HCT116 (cell line): ENCODE measurements around the gene LRRC52. TPM values are rescaled to one million over a fixed set of nuclear protein-coding genes. Genes with fewer than 3 reads are reported as not detected.

Experiments
- ATAC-seq: fragments of 200-7000 bp; cut with Tn5 transposase; 2 replicates; pipeline ENCODE4 v1.9.1; 2020; ENCODE audit warnings: mild to moderate bottlenecking, moderate library complexity
- BruUV-seq: library from RNA; stranded (reverse); fragments of 400-500 nt; replicated peaks from 2 replicates; lab custom pipeline; 2021; lab: Mats Ljungman, UMichigan
- CTCF ChIA-PET: fragments of 300-600 bp; sonication (Branson Sonifier 250); formaldehyde crosslinking; loops from one replicate; lab custom pipeline; 2021; ENCODE audit warnings: antibody characterized with exemption; lab: Charles Lee
- POLR2A ChIA-PET: fragments of 300-600, 350-600 bp; sonication (Branson Sonifier 250); formaldehyde crosslinking; loops from one replicate; lab custom pipeline; 2021; ENCODE audit warnings: antibody characterized with exemption; lab: Charles Lee
- RAD21 ChIA-PET, 2 experiments: fragments of 300-600 bp; sonication (Branson Sonifier 250); formaldehyde crosslinking; loops; one replicate each; lab custom pipeline; 2023; ENCODE audit warnings: low total read pairs in 2 of 2; ENCODE audit not compliant: uncharacterized antibody in 2 of 2, unreplicated experiment in 2 of 2, low non-redundant PET in 1 of 2; lab: Charles Lee
- DNase-seq: peaks from one replicate; pipeline ENCODE4 v3.0.0-alpha.2; 2010; ENCODE audit warnings: low read depth, low spot score
- H2AFZ ChIP-seq: fragments of 200-600 bp; shearing (Covaris generic), sonication (generic); 2 replicates; pipeline ENCODE4 v1.6.1; 2017; ENCODE audit warnings: low read depth, mixed run types, mixed read lengths, antibody characterized with exemption, low read length; ENCODE audit not compliant: poor library complexity, severe bottlenecking
- H3K27ac ChIP-seq: 2 replicates; pipeline ENCODE4 v1.5.1; 2012; ENCODE audit warnings: low read depth, low read length
- H3K27me3 ChIP-seq: fragments of 200-600 bp; sonication (generic); 2 replicates; pipeline ENCODE4 v1.6.1; 2016; ENCODE audit warnings: mixed run types, low read length, mixed read lengths; ENCODE audit not compliant: insufficient read depth
- H3K36me3 ChIP-seq, 2 experiments: fragments of 200-500 bp in 1 of 2; fragments of 200-600 bp in 1 of 2; sonication (Bioruptor generic) in 1 of 2; sonication (generic) in 1 of 2; 2 replicates each; pipeline versions ENCODE4 v1.5.1 to v1.6.1; 2014 to 2016; ENCODE audit warnings: low read length in 2 of 2, inconsistent platforms in 1 of 2, mixed read lengths in 1 of 2, mixed run types in 1 of 2; ENCODE audit not compliant: insufficient read depth in 2 of 2, control insufficient read depth in 1 of 2
- H3K4me1 ChIP-seq, 2 experiments: fragments of 200-600 bp in 1 of 2; sonication (generic) in 1 of 2; 2 replicates each; pipeline versions ENCODE4 v1.5.1 to v1.6.1; 2012 to 2017; ENCODE audit warnings: low read length in 2 of 2, inconsistent platforms in 1 of 2, mild to moderate bottlenecking in 1 of 2, mixed read lengths in 1 of 2, mixed run types in 1 of 2, moderate library complexity in 1 of 2; ENCODE audit not compliant: insufficient read depth in 2 of 2, control insufficient read depth in 1 of 2
- H3K4me2 ChIP-seq: fragments of 200-600 bp; sonication (generic); 2 replicates; pipeline ENCODE4 v1.6.1; 2017; ENCODE audit warnings: mixed run types, low read length, mixed read lengths
- H3K4me3 ChIP-seq, 2 experiments: fragments of 200-600 bp in 1 of 2; sonication (generic) in 1 of 2; replicated peaks in 1 of 2; 2 replicates each; pipeline ENCODE4 v1.5.1; 2011 to 2016; ENCODE audit warnings: low read length in 2 of 2, control low read depth in 1 of 2, low read depth in 1 of 2, mild to moderate bottlenecking in 1 of 2, mixed read lengths in 1 of 2, mixed run types in 1 of 2
- H3K79me2 ChIP-seq: fragments of 200-600 bp; sonication (generic); 2 replicates; pipeline ENCODE4 v1.6.1; 2017; ENCODE audit warnings: mild to moderate bottlenecking, mixed run types, low read length, moderate library complexity, mixed read lengths; ENCODE audit not compliant: insufficient read depth
- H3K9ac ChIP-seq: fragments of 200-600 bp; sonication (generic); 2 replicates; pipeline ENCODE4 v1.6.1; 2016; ENCODE audit warnings: low read length, mixed read lengths
- H3K9me2 ChIP-seq: fragments of 200-600 bp; sonication (generic), shearing (Covaris generic); 2 replicates; pipeline ENCODE4 v1.6.1; 2017; ENCODE audit warnings: mixed run types, mild to moderate bottlenecking, moderate library complexity; ENCODE audit not compliant: insufficient read depth
- H3K9me3 ChIP-seq, 2 experiments: fragments of 200-500 bp in 1 of 2; fragments of 200-600 bp in 1 of 2; sonication (Bioruptor generic) in 1 of 2; sonication (generic) in 1 of 2; 2 replicates each; pipeline ENCODE4 v1.6.1; 2014 to 2017; ENCODE audit warnings: low read length in 2 of 2, mixed read lengths in 2 of 2, inconsistent platforms in 1 of 2, low read depth in 1 of 2, mild to moderate bottlenecking in 1 of 2, mixed run types in 1 of 2, moderate library complexity in 1 of 2; ENCODE audit not compliant: control insufficient read depth in 1 of 2, insufficient read depth in 1 of 2
- H4K20me1 ChIP-seq: fragments of 200-600 bp; sonication (generic), shearing (Covaris generic); 2 replicates; pipeline ENCODE4 v1.6.1; 2017; ENCODE audit warnings: mixed run types, mild to moderate bottlenecking, moderate library complexity; ENCODE audit not compliant: insufficient read depth
- ATF3 ChIP-seq: IDR thresholded peaks from 2 replicates; pipeline ENCODE4 v1.6.1; 2012
- CTCF ChIP-seq, 3 experiments: fragments of 200-600 bp in 1 of 3; sonication (generic) in 1 of 3; IDR thresholded peaks in 2 of 3; conservative IDR thresholded peaks in 1 of 3; 2 replicates each; pipeline ENCODE4 v1.5.1; 2012 to 2017; ENCODE audit warnings: low read depth in 2 of 3, low read length in 2 of 3, antibody characterized with exemption in 1 of 3, borderline replicate concordance in 1 of 3, control low read depth in 1 of 3, mild to moderate bottlenecking in 1 of 3, mixed read lengths in 1 of 3, mixed run types in 1 of 3, moderate library complexity in 1 of 3; ENCODE audit not compliant: insufficient read depth in 1 of 3
- EGR1 ChIP-seq: IDR thresholded peaks from 2 replicates; pipeline ENCODE4 v1.6.1; 2012; ENCODE audit warnings: low read depth
- EZH2phosphoT487 ChIP-seq: fragments of 200-600 bp; IDR thresholded peaks from 2 replicates; pipeline ENCODE4 v1.6.1; 2018; ENCODE audit warnings: antibody characterized with exemption, borderline replicate concordance
- FOSL1 ChIP-seq: IDR thresholded peaks from 2 replicates; pipeline ENCODE4 v1.6.1; 2012; ENCODE audit warnings: low read depth
- JUND ChIP-seq: IDR thresholded peaks from 2 replicates; pipeline ENCODE4 v1.6.1; 2012
- MAX ChIP-seq: IDR thresholded peaks from 2 replicates; pipeline ENCODE4 v1.6.1; 2012
- TCF7L2 ChIP-seq: IDR thresholded peaks from 2 replicates; pipeline ENCODE4 v1.7.0; 2011; ENCODE audit warnings: borderline replicate concordance, inconsistent platforms; ENCODE audit not compliant: insufficient read depth, insufficient read length; ENCODE audit errors: extremely low read depth
- YY1 ChIP-seq: IDR thresholded peaks from 2 replicates; pipeline ENCODE4 v1.6.1; 2011; ENCODE audit warnings: low read length, low read depth, moderate library complexity, mild to moderate bottlenecking; ENCODE audit not compliant: insufficient replicate concordance; ENCODE audit errors: extremely low read depth
- ZBTB33 ChIP-seq: IDR thresholded peaks from 2 replicates; pipeline ENCODE4 v1.6.1; 2011; ENCODE audit warnings: mild to moderate bottlenecking, low read length, moderate library complexity; ENCODE audit not compliant: insufficient replicate concordance; ENCODE audit errors: extremely low read depth
- intact Hi-C: fragments of 100-400 bp; cut with micrococcal nuclease; formaldehyde crosslinking; loops from 2 replicates; pipeline ENCODE4 v1.10.0; 2022
- total RNA-seq: library from RNA; stranded (reverse); gene quantifications from one replicate; pipeline ENCODE4 v1.2.1, GENCODE V29; 2021; ENCODE audit not compliant: unreplicated experiment

The LRRC52 gene
- total RNA-seq, 1 experiment from 2014 or later, result not detected

- no peak for TF ChIP-seq ZBTB33
- TF ChIP-seq FOSL1, result no peak
- TF ChIP-seq JUND, result no peak
- TF ChIP-seq MAX, result no peak
- TF ChIP-seq CTCF (IDR thresholded peaks at IDR 0.05 in 2 of 3, conservative IDR thresholded peaks at IDR 0.05 in 1 of 3; ENCODE audit: borderline replicate concordance in 1 of 3, insufficient read depth in 1 of 3, low read depth in 2 of 3, low read length in 2 of 3), result no peak
- no peak for TF ChIP-seq TCF7L2
- no peak for TF ChIP-seq EGR1
- no peak for TF ChIP-seq ATF3
Observed at GRCh38 chr1:165516469-165516868, 27.3 kb upstream of the LRRC52 start (continued).

- no peak for DNase-seq
- intact Hi-C loops, result no loop called here
- no peaks in the 10 kb centered on the region for H4K20me1 ChIP-seq
- H3K4me1 ChIP-seq, result no peaks in the 10 kb centered on the region
- H3K79me2 ChIP-seq, result no peaks in the 10 kb centered on the region
- H3K4me3 ChIP-seq, result no peak overlapping the region
- no peaks in the 10 kb centered on the region for H3K9me3 ChIP-seq
- no peaks in the 10 kb centered on the region for H3K9me2 ChIP-seq
- ATAC-seq, result no peak
- POLR2A ChIA-PET, result no interaction called here
- H2AFZ ChIP-seq, result no peak overlapping the region
- H3K9ac ChIP-seq, result no peak overlapping the region
- H3K27ac ChIP-seq, result no peak overlapping the region
- BruUV-seq, result no TSS peak
- RAD21 ChIA-PET, result no interaction called here
- no peak for TF ChIP-seq MAX
- no peak for TF ChIP-seq YY1
- TF ChIP-seq CTCF (IDR thresholded peaks at IDR 0.05 in 2 of 3, conservative IDR thresholded peaks at IDR 0.05 in 1 of 3; ENCODE audit: borderline replicate concordance in 1 of 3, insufficient read depth in 1 of 3, low read depth in 2 of 3, low read length in 2 of 3), result no peak
- TF ChIP-seq EZH2phosphoT487, result no peak
- no peak for TF ChIP-seq ZBTB33
- TF ChIP-seq TCF7L2, result no peak
- peaks cover 12% of the 10 kb centered on the region for H3K27me3 ChIP-seq
- no peaks in the 10 kb centered on the region for H3K36me3 ChIP-seq
- no peak overlapping the region for H3K4me2 ChIP-seq
- CTCF ChIA-PET, result no interaction called here
Observed at GRCh38 chr1:165520646-165521045, 23.2 kb upstream of the LRRC52 start.
